Parathyroid adenoma (tissue), 2 donors: ENCODE measurements around the gene BBS9.
A peak's percentile ranks its signal among the peaks of the same experiment; 100 is the strongest.

Experiments used
- H2AFZ ChIP-seq: fragments of 300-600 bp; sonication (generic); one replicate; pipeline ENCODE4 v1.7.0; 2017; ENCODE audit warnings: antibody characterized with exemption, mild to moderate bottlenecking
- H3K27ac ChIP-seq: fragments of 300-600 bp; sonication (generic); one replicate; pipeline ENCODE4 v1.7.0; 2017
- H3K27me3 ChIP-seq: fragments of 300-600 bp; sonication (generic); one replicate; pipeline ENCODE4 v1.7.0; 2017; ENCODE audit warnings: low read length; ENCODE audit not compliant: control insufficient read depth, insufficient read depth
- H3K36me3 ChIP-seq: fragments of 300-600 bp; sonication (generic); one replicate; pipeline ENCODE4 v1.7.0; 2017; ENCODE audit warnings: low read length; ENCODE audit not compliant: control insufficient read depth, insufficient read depth
- H3K4me1 ChIP-seq: fragments of 300-600 bp; sonication (generic); one replicate; pipeline ENCODE4 v1.7.0; 2017; ENCODE audit warnings: control low read depth
- H3K4me2 ChIP-seq: fragments of 300-600 bp; sonication (generic); one replicate; pipeline ENCODE4 v1.7.0; 2017; ENCODE audit warnings: low read length
- H3K4me3 ChIP-seq: fragments of 300-600 bp; sonication (generic); one replicate; pipeline ENCODE4 v1.7.0; 2017; ENCODE audit warnings: low read depth, low read length
- H3K79me2 ChIP-seq: fragments of 300-600 bp; sonication (generic); one replicate; pipeline ENCODE4 v1.7.0; 2017; ENCODE audit warnings: control low read depth
- H3K9ac ChIP-seq: fragments of 300-600 bp; sonication (generic); one replicate; pipeline ENCODE4 v1.7.0; 2017; ENCODE audit warnings: mild to moderate bottlenecking
- H3K9me3 ChIP-seq: fragments of 300-600 bp; sonication (generic); one replicate; pipeline ENCODE4 v1.7.0; 2017; ENCODE audit warnings: low read length; ENCODE audit not compliant: control insufficient read depth
- TF ChIP-seq, protein P1 (sequence below): fragments of 300-600 bp; sonication (generic); IDR thresholded peaks from one replicate; pipeline ENCODE4 v1.7.0; 2017; ENCODE audit warnings: antibody characterized with exemption, mild to moderate bottlenecking
- donor health status: primary hyperparathyroidism.

BBS9 gene

DNA sequence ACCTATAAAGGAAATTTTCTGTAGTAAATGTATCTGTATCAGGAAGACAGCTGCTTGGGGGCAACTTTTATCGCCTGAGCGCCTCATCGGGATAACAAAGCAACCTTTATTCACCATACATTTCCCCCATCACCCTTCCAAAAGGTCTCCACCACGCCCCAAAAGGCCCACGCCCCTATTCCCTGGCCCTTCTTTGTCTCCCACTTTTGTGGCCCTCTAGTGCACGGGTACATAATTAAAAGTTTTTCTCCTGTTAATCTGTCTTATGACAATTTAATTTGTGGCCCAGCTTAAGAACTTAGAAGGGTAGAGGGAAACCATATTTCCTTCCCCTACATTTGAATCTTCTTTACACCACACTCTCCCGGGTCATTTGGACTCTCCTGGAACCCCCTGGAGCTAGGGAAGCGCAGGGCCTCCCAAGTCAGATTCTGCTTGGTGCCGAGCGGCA lies 20.8 kb upstream of the BBS9 start:
- H3K4me3 ChIP-seq: peak overlapping the region; percentile 72
- H3K9me3 ChIP-seq: no peaks in the 10 kb centered on the region
- H3K9ac ChIP-seq: peak overlapping the region; percentile 77
- peak overlapping the region; percentile 89 for H2AFZ ChIP-seq
- TF ChIP-seq, protein P1, sequence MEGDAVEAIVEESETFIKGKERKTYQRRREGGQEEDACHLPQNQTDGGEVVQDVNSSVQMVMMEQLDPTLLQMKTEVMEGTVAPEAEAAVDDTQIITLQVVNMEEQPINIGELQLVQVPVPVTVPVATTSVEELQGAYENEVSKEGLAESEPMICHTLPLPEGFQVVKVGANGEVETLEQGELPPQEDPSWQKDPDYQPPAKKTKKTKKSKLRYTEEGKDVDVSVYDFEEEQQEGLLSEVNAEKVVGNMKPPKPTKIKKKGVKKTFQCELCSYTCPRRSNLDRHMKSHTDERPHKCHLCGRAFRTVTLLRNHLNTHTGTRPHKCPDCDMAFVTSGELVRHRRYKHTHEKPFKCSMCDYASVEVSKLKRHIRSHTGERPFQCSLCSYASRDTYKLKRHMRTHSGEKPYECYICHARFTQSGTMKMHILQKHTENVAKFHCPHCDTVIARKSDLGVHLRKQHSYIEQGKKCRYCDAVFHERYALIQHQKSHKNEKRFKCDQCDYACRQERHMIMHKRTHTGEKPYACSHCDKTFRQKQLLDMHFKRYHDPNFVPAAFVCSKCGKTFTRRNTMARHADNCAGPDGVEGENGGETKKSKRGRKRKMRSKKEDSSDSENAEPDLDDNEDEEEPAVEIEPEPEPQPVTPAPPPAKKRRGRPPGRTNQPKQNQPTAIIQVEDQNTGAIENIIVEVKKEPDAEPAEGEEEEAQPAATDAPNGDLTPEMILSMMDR: no peak
- no peaks in the 10 kb centered on the region for H3K36me3 ChIP-seq
- H3K4me2 ChIP-seq: peak overlapping the region; percentile 81
- peaks cover 5% of the 10 kb centered on the region for H3K4me1 ChIP-seq
- H3K27me3 ChIP-seq: no peaks in the 10 kb centered on the region
- peaks cover 36% of the 10 kb centered on the region for H3K79me2 ChIP-seq
- H3K27ac ChIP-seq: peak overlapping the region; percentile 58

DNA sequence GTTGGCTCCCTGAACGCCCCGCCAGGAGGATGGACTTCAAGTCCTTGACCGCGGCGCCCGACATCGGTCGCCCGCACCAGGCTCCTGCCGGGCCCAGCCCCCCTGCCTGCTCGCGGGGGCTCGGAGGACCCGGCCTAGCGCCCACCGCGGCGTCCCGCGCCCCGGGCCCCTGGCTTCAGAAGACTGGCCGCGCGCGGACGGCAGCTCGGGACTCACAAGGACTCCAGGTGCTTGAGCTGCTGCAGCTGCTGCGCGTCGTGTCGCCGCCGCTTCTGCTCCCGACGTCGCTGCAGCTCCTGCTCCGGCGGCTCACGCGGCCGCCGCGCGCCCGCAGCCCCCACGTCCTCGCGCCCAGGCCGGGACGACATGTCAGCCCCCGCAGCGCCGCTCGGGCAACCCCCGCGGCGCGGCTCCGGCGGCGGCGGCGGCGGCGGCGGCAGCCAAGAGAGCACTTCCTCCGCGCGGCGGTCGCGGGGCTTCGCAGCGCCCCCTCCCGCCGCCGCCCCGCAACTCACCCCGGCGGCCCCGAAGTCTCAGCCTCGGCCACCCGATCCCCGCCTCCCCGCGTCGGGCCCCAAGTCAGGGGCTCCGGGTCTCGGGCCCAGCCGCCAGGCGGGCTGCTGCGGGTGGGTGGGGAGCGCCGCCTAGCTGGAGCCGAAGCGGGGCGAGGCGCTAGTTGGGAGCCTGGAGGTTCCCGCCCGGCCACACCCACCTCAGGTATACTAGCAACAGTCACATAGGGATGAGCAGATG lies 20.2 kb upstream of the BBS9 start, which contains the start of gene RP9:
TSS of gene RP9 (minus strand) at position 400 of the 753 bp plus-strand sequence. CDS start at position 368, 32 bp downstream.
- Histone ChIP-seq H3K27me3 (no peaks in the 10 kb centered on the region), H3K36me3 (no peaks in the 10 kb centered on the region), H3K9ac (peak within 1 kb of the TSS; percentile 77), H3K27ac (peak within 1 kb of the TSS; percentile 62), H3K4me3 (peak within 1 kb of the TSS; percentile 72), H3K9me3 (no peaks in the 10 kb centered on the region), H3K79me2 (peaks cover 35% of the 10 kb centered on the region), H3K4me1 (peaks cover 5% of the 10 kb centered on the region), H2AFZ (peak within 1 kb of the TSS; percentile 95), H3K4me2 (peak within 1 kb of the TSS; percentile 81)
- TF ChIP-seq, protein P1: peak; percentile 61

DNA sequence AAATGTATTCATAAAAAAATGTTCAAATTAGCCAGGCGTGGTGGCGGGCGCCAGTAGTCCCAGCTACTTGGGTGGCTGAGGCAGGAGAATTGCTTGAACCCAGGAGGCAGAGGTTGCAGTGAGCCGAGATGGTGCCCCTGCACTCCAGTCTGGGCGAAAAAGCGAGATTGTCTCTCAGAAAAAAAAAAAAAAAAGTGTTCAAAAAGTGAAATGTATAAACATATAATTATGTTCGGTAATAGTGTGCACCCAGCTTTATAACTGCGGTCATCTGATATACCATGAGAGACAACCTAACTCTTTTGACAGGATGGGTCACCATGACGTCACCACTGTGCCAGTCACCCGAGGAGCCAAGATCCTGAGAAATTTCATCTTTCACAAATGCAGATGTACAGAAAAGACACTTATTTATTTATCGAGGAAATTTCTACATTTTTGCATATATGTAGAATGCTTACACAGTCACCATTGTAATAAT lies 19.6 kb upstream of the BBS9 start:
- no peak overlapping the region for H3K9ac ChIP-seq
- peak overlapping the region; percentile 62 for H3K27ac ChIP-seq
- H3K4me1 ChIP-seq: peaks cover 5% of the 10 kb centered on the region

DNA sequence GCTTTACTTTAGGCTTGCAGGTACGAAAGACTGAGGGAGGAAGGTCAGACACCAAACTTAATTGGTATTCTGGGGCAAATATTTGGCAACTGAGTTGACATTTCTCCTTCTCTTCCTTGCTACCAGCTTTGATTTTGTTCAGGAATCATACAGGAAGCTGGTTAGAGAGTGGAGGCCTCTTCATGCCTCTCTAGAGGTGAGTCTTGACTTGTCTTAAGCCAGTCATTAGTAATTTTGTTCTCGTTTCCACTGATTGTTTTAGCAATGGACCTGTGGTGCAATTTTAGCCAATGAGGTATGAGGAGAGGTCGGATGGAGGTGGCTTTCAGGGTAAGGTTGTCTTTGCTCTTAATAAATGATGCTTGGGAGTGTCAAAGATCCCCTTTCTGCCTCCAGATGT lies 17.8 kb upstream of the BBS9 start:
- H3K9me3 ChIP-seq: no peaks in the 10 kb centered on the region
- TF ChIP-seq, protein P1: no peak
- no peak overlapping the region for H3K9ac ChIP-seq
- H3K4me3 ChIP-seq: no peak overlapping the region
- H3K27me3 ChIP-seq: no peaks in the 10 kb centered on the region
- H3K4me1 ChIP-seq: peaks cover 5% of the 10 kb centered on the region
- H3K4me2 ChIP-seq: no peak overlapping the region
- no peak overlapping the region for H3K27ac ChIP-seq
- H3K36me3 ChIP-seq: no peaks in the 10 kb centered on the region
- peak overlapping the region; percentile 21 for H2AFZ ChIP-seq
- H3K79me2 ChIP-seq: peaks cover 18% of the 10 kb centered on the region

More for the DNA sequence above, 19.6 kb upstream of the BBS9 start:
- peaks cover 32% of the 10 kb centered on the region for H3K79me2 ChIP-seq
- TF ChIP-seq, protein P1: no peak
- H2AFZ ChIP-seq: peak overlapping the region; percentile 95
- peak overlapping the region; percentile 61 for H3K4me3 ChIP-seq
- peak overlapping the region; percentile 81 for H3K4me2 ChIP-seq
- H3K9me3 ChIP-seq: no peaks in the 10 kb centered on the region
- no peaks in the 10 kb centered on the region for H3K27me3 ChIP-seq
- no peaks in the 10 kb centered on the region for H3K36me3 ChIP-seq
